DOHH2 (cell line): ENCODE results near the gene NBPF1.
"Not testable (repeated sequence)": the region's sequence is repeated elsewhere in the genome, so short reads cannot be mapped to it uniquely, and the experiment has no call there.

Experiments used
- EZH2phosphoT487 ChIP-seq: fragments of 200-600 bp; sonication (generic); IDR thresholded peaks from 2 replicates; pipeline ENCODE4 v1.6.1; 2017; ENCODE audit warnings: borderline replicate concordance, mild to moderate bottlenecking, antibody characterized with exemption, low read length, moderate library complexity, mixed read lengths
- TF ChIP-seq, protein P1 (sequence below): fragments of 200-600 bp; sonication (generic); IDR thresholded peaks from one replicate; pipeline ENCODE4 v1.5.1; 2014; ENCODE audit warnings: antibody characterized with exemption, mild to moderate bottlenecking, low read depth, low read length; ENCODE audit not compliant: poor library complexity, severe bottlenecking

DNA sequence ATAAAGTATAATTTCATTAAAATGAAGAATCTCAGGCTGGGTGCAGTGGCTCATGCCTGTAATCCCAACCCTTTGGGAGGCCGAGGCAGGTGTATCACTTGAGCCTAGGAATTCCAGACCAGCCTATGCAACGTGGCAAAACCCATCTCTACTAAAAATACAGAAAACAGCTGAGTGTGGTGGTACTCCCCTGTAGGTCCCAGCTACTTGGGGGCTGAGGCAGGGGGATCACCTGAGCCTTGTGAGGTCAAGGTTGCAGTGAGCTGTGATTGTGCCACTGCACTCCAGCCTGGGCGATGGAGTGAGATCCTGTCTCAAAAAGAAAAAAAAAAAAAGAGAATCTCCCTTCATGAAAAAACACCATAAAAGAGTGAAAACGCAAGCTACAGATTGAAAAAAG lies 2.2 kb downstream of the NBPF1 start:
- TF ChIP-seq, protein P1, sequence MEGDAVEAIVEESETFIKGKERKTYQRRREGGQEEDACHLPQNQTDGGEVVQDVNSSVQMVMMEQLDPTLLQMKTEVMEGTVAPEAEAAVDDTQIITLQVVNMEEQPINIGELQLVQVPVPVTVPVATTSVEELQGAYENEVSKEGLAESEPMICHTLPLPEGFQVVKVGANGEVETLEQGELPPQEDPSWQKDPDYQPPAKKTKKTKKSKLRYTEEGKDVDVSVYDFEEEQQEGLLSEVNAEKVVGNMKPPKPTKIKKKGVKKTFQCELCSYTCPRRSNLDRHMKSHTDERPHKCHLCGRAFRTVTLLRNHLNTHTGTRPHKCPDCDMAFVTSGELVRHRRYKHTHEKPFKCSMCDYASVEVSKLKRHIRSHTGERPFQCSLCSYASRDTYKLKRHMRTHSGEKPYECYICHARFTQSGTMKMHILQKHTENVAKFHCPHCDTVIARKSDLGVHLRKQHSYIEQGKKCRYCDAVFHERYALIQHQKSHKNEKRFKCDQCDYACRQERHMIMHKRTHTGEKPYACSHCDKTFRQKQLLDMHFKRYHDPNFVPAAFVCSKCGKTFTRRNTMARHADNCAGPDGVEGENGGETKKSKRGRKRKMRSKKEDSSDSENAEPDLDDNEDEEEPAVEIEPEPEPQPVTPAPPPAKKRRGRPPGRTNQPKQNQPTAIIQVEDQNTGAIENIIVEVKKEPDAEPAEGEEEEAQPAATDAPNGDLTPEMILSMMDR, result not testable (repeated sequence)
- not testable (repeated sequence) for TF ChIP-seq EZH2phosphoT487
